NCI-H2107 treated with DMSO at 0.1 percent for 48 hours (cell line): Measurements from ENCODE around the gene EYS.

Experiments
- DNase-seq: peaks from one replicate; lab custom pipeline; 2025; ENCODE audit not compliant: unreplicated experiment; lab: John Stamatoyannopoulos, UW

Gene EYS

DNA sequence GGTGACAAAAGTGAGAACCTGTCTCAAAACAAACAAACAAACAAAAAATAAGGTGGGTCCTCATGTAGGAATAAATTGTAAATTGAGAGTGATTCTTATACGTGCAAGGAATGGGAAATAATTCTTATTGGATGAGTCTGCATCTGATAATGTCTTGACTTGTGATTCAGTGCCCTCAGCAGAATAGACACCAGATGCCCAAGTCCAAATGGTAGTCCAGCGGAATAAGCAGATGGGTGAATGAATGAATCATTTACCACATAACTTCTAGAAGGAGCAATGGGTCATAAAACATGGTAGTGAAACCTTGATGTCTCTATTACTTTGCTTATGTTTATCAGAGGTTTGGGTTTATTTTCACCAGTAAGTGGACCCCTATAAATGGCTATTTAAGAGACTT, 1323.7 kb downstream of the EYS start:
- no peak for DNase-seq

- no peak for DNase-seq
Observed at GRCh38 chr6:64376394-64376793, 1330.6 kb downstream of the EYS start.

DNA sequence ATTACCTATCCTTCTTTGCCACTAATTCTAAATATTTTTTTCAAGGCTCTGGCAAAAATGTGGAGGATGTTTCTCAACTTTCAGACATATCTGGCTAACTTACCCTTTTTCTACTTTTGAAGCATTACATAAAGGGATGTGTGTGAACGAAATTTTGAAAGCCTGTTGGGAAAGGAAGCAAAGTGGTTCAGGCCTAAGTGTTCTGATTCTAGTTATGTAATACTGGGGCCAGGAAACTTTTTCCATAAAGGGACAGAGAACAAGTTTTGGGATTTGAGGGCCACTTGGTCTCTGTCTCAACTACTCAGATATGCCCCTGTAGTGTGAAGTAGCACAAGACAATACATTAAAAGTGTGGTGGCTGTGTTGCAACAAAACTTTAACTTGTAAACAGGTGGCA, 1349.6 kb downstream of the EYS start:
- no peak for DNase-seq

- no peak for DNase-seq
Observed at GRCh38 chr6:64347411-64347810, 1359.6 kb downstream of the EYS start.

DNA sequence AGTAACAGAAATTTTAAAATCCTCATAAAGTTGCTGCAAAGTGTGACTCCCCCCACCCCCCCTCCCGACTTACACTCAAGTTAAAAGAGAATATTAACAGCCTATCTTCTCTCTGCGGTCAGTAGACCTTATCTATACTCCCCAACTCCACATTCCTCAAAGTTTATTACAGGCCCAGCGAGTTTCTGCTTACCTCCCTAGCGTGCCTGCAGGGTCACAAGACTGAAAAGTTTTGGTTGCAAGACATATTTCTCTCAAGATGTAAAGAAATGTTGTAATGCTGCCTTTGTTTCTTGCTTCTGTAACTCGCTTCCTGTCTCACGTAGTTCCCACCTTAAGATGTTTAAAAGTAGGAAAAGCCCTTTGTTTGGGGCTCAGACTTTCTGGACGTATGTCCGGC, 1371.8 kb downstream of the EYS start:
- no peak for DNase-seq

- no peak for DNase-seq
Observed at GRCh38 chr6:64334636-64335035, 1372.4 kb downstream of the EYS start.

- no peak for DNase-seq
Observed at GRCh38 chr6:64330694-64331307, 1376.2 kb downstream of the EYS start.

- DNase-seq = no peak
Observed at GRCh38 chr6:64326939-64327338, 1380.1 kb downstream of the EYS start.

GRCh38 chr6:64325093-64325492, 1381.9 kb downstream of the EYS start:
- no peak for DNase-seq

GRCh38 chr6:64310214-64310613, 1396.8 kb downstream of the EYS start:
- no peak for DNase-seq

DNA sequence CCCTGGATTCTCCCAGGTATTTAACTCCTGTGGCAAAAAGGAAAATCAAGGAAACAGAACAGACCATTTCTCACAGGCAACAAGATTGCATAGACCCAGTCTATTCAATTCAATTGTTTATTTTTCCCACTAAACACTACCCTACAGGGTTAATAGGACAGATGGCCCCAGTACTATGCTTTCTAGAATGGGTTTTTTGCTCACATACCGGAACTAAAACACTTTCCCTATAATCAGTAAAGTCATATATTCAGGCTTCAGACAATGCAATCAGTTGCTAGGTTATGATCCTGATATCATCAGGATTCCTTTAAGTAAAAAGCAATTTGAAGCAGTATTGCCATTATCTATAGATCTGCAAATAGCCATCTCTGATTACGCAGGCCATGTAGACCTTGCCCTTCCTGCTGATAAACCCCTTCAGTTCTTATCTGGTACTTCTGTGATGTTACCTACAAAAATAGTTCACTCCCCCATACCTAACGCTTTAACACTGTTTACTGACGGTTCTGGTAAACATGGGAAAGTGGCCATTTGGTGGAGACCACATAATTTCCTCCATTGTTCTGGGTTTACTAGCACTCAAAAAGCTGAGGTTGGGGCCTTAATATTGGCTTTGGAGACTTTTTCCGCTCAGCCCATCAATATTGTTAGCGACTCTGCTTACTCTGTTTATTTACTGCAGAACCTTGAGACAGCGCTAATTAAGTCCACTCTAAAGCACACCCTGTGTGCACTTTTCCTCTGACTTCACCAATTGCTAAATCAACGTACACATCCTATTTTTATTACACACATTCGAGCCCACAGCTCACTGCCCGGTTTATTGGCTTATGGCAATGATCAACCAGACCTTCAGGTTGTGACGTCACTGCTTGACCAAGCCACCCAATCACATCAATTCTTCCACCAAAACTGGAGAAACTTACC, 1405.5 kb downstream of the EYS start:
- DNase-seq = no peak

DNA sequence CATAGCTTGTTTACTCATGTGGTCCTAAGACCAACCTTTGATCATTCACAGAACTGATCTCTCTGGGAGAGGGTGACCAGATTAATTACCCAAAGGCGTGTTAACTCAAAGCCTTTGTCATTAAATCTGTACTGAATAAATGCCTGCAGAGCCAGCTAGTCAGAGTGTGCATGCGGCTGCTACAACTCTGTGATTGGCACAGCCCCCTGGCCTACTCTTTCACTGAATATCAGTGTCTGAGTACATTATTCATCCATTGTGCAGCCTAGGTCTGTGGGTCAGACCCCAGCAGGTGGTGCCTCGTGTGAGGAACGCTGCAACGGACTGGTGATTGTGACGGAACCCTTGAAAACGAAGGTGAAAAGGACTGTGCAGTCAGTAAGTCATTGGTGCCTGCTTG, 1407.8 kb downstream of the EYS start:
- no peak for DNase-seq

- DNase-seq = no peak
Observed at GRCh38 chr6:64294034-64294433, 1413.0 kb downstream of the EYS start.

GRCh38 chr6:64293298-64293697, 1413.7 kb downstream of the EYS start:
- no peak for DNase-seq

DNA sequence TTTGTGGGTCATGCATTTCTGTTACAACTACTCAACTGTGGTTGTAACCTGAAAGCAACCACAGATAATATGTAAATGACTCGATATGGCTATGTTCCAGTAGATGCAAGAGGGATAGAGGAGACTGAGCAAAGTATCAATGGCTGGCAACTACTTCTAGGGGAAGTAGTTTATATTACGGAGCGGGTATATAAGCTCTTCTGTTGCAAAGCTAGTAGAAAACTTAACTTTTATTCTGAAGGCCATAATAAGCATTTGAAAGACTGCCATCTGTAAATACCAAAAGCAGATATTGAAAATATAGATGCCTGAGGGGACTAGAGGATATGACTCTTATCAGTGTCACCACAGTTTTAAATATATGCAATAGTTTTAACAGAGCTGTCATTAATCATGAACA, 1416.2 kb downstream of the EYS start:
- no peak for DNase-seq

GRCh38 chr6:64289931-64290330, 1417.1 kb downstream of the EYS start:
- no peak for DNase-seq

DNA sequence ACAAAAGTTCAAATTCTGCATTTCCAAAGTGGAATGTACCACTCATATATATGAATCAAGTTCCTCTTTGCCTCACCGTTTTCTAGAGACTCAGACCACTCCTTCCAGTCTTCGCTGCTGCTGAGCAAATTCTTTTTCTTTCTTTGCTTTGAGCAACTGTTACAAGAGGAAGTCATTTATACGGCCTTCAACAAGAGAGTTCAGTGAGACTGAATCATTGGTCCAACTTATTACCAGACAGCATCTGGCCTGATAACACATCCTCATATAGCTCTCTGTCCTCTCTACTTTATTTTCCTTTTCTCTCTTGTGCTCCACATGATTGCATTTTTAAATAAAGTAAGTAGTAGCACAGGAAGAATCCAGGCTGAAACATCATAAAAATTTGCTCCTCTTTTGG, 1418.7 kb downstream of the EYS start:
- no peak for DNase-seq

GRCh38 chr6:64281167-64281566, 1425.9 kb downstream of the EYS start:
- DNase-seq = no peak

DNA sequence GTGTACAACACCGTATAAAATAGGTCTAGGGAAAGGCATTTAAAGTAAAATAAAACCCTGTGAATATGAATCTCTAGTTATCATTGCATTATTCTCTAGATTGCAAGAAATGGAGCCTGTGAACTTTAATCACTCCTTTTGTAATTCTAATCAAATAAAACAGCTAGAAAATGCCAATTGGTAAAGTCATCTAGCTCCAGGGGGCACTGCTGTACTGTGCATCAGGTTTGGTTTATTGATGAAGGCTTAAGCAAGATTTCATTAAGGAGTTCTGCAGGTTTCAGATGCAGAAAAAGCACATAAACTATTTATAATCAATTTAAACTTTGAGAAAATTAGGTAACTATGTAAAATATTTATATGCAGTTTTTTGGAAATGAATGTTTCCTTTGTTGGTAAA, 1426.5 kb downstream of the EYS start:
- no peak for DNase-seq

DNA sequence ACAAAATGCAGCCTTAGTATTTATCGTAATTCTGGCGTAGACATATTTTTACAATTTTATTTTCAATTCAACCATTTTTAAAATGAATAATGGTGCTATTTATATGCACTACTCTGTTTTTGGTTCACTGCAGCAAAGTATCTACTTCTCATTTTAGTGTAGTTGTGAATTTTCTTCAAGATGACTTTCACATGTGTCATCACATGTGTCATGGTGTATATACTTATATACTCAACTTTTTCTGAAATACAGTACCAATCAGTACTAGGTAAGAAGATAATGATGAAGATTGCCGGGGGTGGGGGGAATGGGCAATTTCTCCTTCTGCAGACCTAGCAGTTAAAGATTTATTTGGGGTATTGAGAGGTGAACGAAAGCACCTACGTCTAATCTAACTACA, 1436.9 kb downstream of the EYS start:
- no peak for DNase-seq

GRCh38 chr6:64266351-64266821, 1440.6 kb downstream of the EYS start:
- DNase-seq = no peak

GRCh38 chr6:64263778-64264177, 1443.2 kb downstream of the EYS start:
- DNase-seq = no peak
